HUES48 (cell line): Measurements from ENCODE around the gene CYBC1.

Experiments
- H3K27ac ChIP-seq: one replicate; pipeline ENCODE4 v1.7.0; 2013; ENCODE audit warnings: low read depth, low read length, inconsistent platforms
- H3K27me3 ChIP-seq: 2 replicates; pipeline ENCODE4 v1.6.1; 2013; ENCODE audit warnings: mild to moderate bottlenecking, low read length; ENCODE audit not compliant: control insufficient read depth, insufficient read depth
- H3K36me3 ChIP-seq: 2 replicates; pipeline ENCODE4 v1.6.1; 2013; ENCODE audit warnings: low read length; ENCODE audit not compliant: control insufficient read depth, insufficient read depth
- H3K4me1 ChIP-seq: 2 replicates; pipeline ENCODE4 v1.6.1; 2013; ENCODE audit warnings: mild to moderate bottlenecking, low read length; ENCODE audit not compliant: control insufficient read depth, insufficient read depth
- H3K4me3 ChIP-seq: 2 replicates; pipeline ENCODE4 v1.5.1; 2013; ENCODE audit warnings: mild to moderate bottlenecking, low read depth, low read length
- H3K9ac ChIP-seq: 2 replicates; pipeline ENCODE4 v1.6.1; 2013; ENCODE audit warnings: mild to moderate bottlenecking, low read depth, low read length, moderate library complexity
- H3K9me3 ChIP-seq: 2 replicates; pipeline ENCODE4 v1.6.1; 2013; ENCODE audit warnings: low read length; ENCODE audit not compliant: control insufficient read depth, insufficient read depth

Gene CYBC1

DNA sequence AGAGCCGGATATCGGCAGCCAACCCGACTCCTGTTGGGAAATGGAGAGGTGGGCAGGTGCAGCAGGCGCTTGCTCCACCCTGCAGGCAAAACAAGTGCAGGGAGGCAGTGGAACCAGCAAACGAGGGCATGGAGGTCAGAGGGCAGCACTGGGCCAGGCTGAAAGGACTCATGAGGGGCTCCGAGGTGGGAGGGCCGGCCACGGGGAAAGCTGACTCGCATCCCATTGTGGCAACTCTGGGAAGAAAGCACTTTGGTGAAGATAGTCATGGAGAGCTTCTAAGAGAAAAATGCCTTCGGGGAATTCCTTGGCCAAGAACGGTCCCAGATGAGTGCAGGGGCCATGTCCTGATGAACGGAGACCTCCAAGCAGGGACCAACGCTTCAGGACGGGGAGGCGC, 4.4 kb downstream of the CYBC1 start:
- H3K9me3 ChIP-seq: no peaks in the 10 kb centered on the region
- H3K4me3 ChIP-seq: no peak overlapping the region
- H3K27me3 ChIP-seq: no peaks in the 10 kb centered on the region
- peaks cover 42% of the 10 kb centered on the region for H3K36me3 ChIP-seq
- no peak overlapping the region for H3K9ac ChIP-seq
- 0 out of 2 replicates have a peak, but pooled peaks cover 6% of the 10 kb centered on the region for H3K4me1 ChIP-seq
- no peak overlapping the region for H3K27ac ChIP-seq

DNA sequence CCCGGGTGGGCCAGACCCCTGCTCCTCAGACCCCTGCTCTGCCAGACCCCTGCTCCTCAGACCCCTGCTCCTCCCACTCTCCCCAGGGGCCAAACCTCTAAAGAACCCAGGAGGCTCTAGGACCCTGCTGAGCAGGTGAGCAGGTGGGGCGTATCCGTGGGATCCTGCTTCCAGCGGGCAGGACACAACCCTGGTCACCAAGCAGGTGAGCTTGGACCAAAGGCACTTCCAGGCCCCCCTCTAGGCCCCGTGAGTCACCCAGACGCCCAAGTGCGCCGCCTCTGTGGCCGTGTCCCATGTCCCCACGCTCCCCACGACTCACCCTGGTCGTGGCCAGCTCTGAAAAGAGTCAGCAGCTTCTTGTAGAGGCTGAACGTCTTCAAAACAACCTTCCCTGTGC, 5.0 kb downstream of the CYBC1 start:
- Histone ChIP-seq H3K27ac (no peak overlapping the region), H3K36me3 (peaks cover 42% of the 10 kb centered on the region), H3K9me3 (no peaks in the 10 kb centered on the region), H3K9ac (no peak overlapping the region), H3K4me1 (peaks cover 8% of the 10 kb centered on the region; the same call in 1 of the 2 replicates), H3K27me3 (no peaks in the 10 kb centered on the region), H3K4me3 (no peak overlapping the region)

DNA sequence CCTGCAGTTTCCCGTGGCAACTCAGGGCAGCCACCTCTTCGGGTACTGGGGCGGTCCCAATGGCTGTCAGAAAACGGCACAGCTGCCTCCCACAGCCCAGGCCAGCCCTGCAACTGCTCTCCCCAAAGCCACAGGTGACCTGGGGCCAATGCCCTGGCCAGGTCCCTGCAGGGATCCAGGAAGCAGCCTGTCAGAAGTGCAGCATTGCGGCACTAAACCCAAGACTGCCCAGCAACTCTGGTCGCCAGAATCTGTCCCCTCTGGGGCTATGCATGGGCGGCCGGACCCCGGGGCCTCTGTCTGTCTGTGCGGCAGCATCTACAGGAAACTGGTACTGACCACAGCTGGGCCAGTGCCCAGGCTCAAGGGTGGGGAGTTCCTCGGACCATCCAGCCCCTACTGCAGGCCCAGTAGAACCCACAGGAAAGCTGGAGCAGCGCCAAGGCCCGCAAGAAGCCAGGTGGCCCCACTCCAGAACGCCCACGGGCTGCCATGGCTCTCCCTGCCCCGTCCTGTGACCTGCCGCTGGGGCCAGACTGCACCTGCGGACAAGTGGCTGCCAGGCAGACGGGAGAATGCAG, 5.5 kb downstream of the CYBC1 start:
- Histone ChIP-seq H3K27me3 (no peaks in the 10 kb centered on the region), H3K27ac (no peak overlapping the region), H3K36me3 (peaks cover 42% of the 10 kb centered on the region), H3K4me1 (peaks cover 12% of the 10 kb centered on the region; the same call in 1 of the 2 replicates), H3K9ac (no peak overlapping the region), H3K9me3 (no peaks in the 10 kb centered on the region), H3K4me3 (no peak overlapping the region)

DNA sequence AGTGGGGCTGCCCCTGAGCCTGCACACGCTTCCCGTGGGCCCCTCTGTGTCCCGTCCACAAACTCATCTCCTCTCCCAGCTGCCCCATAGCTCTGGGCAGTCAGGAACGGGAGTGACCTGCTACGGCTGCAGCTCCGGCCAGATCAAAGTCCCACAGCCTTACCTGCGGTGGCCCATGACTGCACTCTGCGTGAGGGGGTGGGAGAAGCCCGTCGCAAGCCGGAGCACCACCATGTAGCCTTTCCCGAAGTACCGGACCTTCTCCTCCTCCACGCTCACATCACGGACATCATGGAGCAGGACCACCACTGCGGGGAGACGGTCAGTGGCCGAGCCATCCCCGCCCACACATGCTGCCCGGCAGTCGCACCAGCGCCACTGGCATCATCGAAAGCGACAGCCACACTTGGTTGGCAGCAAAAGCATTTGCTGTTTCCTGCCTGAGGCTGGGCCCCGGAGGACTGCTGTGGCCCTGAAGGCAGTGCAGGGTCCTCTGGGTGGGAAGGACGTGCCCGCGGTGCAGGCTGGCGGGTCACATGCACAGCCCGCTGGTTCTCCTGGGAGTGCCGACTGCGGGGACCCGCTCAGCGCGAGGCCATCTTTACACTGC, 6.2 kb downstream of the CYBC1 start:
- Histone ChIP-seq H3K36me3 (peaks cover 42% of the 10 kb centered on the region), H3K27ac (no peak overlapping the region)

DNA sequence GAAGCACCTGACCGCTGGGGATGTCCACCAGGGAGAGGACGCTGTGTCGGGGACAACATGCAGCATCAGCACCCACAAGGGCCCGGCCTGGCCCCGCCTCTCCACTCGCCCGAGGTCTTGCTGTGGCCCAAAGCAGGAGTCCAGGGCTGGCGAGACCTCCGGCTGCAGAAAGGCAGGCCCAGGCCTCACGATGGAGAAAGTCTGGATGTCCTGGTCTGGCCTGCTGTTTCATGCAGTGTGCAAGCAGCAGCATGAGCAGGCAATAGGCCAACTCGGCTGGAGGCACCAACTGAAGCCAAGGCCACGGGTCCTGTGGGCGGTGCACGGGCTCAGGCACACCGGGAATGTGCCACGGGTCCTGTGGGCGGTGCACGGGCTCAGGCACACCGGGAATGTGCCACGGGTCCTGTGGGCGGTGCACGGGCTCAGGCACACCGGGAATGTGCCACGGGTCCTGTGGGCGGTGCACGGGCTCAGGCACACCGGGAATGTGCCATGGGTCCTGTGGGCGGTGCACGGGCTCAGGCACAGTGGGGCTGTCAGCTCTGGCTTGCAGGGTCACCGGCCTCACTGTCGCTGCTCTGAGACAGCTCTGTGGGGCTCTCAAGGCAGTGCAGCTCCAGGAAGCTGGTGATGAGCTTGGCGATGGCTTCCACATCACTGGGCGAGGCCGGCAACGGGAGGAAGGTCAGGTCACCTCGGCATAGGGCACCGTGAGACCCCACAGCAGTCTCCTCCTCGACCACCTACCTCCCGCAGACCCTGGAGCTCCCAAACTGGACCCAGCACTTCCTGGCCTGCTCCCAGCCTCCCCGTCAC, 6.9 kb downstream of the CYBC1 start:
- Histone ChIP-seq H3K4me3 (no peak overlapping the region), H3K36me3 (peaks cover 42% of the 10 kb centered on the region), H3K27me3 (no peaks in the 10 kb centered on the region), H3K27ac (no peak overlapping the region), H3K4me1 (peaks cover 9% of the 10 kb centered on the region; the same call in 1 of the 2 replicates), H3K9ac (no peak overlapping the region), H3K9me3 (no peaks in the 10 kb centered on the region)

More for the DNA sequence above, 6.2 kb downstream of the CYBC1 start:
- Histone ChIP-seq H3K4me3 (no peak overlapping the region), H3K9me3 (no peaks in the 10 kb centered on the region), H3K9ac (no peak overlapping the region), H3K4me1 (peaks cover 9% of the 10 kb centered on the region; the same call in 1 of the 2 replicates), H3K27me3 (no peaks in the 10 kb centered on the region)

DNA sequence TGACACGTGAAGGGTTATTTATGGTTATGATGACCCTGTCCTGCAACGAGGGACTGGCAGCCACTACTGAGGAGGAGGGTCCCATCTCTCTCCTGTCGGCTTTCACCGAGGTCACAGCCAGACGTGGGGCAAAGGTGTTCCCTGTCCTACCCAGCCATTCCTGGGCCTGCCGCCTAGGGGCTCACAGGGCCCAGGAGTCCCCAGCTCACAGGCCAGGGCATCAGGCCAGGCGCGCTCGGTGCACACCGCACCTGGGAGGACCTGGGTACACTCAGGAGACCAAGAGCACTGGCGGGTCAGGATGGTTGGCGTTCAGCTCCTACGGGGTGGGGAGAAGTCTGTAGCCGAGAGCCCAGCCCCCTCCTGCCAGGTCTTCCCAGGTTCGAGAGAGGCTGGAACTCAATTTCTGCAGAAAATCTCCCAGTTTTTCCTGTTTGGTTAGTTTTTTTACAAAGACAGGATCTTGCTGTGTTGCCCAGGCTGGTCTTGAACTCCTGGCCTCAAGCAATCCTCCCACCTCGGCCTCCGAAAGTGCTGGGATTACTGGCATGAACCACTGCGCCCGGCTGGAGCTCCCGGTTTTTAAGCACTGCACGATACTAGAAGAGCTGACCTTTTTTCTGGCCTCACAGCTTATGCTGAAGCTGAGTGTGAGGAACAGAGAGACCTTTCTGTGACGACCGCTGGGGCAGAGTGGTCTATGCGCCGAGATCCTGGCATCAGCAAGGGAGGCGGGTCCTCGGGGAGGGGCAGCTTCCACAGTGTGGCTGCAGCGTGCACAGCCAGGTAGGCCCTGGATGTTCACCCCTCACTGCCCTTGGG, 7.7 kb downstream of the CYBC1 start:
- Histone ChIP-seq H3K27ac (no peak overlapping the region), H3K4me3 (no peak overlapping the region), H3K9me3 (no peaks in the 10 kb centered on the region), H3K36me3 (peaks cover 39% of the 10 kb centered on the region), H3K4me1 (peaks cover 9% of the 10 kb centered on the region; the same call in 1 of the 2 replicates), H3K9ac (no peak overlapping the region; the same call in 1 of the 2 replicates), H3K27me3 (no peaks in the 10 kb centered on the region)

DNA sequence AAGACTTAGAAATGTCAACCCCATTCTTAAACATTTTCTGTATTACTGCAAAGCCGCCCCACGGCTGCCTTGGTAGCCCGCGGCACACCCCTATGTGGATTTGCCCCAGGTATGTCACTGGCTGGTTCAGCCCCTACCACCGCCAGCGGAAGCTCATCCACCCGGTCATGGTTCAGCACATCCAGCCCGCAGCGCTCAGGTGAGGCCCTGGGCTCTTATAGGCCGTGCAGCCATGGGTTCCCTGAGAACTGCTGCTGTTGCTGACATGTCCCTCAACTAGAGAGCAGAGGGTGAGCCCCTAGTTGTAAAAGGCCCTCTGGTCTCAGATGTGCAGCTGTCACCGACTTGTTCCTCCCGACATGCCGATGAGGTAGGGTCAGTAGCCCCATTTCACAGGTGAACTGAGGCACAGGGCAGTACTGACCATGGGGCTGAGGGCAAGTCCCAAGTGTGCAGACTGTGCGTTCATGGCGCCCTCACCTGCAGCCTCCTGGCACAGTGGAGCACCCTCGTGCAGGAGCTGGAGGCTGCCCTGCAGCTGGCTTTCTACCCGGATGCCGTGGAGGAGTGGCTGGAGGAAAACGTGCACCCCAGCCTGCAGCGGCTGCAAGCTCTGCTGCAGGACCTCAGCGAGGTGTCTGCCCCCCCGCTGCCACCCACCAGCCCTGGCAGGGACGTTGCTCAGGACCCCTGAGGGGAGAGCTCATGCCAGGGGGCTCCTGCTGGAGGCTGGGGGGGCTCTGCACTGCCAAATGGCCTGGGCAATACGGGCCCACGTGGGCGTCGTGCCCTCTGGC, 8.7 kb downstream of the CYBC1 start:
- Histone ChIP-seq H3K36me3 (peaks cover 41% of the 10 kb centered on the region), H3K9me3 (no peaks in the 10 kb centered on the region), H3K27me3 (no peaks in the 10 kb centered on the region), H3K4me1 (peaks cover 9% of the 10 kb centered on the region; the same call in 1 of the 2 replicates), H3K27ac (no peak overlapping the region), H3K9ac (no peak overlapping the region), H3K4me3 (no peak overlapping the region)

DNA sequence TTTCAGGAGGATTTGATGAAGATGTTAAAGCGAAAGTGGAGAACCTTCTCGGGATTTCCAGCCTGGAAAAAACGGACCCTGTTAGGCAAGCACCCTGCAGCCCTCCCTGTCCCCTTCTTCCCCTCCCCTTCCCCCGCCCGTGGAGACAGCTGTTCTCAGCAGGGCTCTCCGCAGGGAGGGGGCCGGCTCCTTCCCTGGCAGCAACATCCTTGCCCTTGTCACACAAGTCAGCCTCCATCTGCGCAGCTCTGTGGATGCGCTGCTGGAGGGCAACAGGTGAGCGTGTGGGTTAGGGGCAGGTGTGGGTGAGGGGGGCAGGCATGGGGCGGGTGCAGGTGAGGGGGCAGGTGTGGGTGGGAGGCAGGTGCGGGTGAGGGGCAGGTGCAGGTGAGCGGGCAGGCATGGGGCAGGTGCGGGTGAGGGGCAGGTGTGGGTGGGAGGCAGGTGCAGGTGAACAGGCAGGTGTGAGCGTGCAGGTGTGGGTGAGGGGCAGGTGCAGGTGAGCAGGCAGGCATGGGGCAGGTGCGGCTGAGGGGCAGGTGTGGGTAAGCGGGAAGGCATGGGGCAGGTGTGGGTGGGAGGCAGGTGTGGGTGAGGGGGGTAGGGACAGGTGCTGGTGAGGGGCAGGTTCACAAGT, 9.4 kb downstream of the CYBC1 start:
- no peak overlapping the region for H3K4me3 ChIP-seq
- H3K27ac ChIP-seq: no peak overlapping the region
- H3K27me3 ChIP-seq: no peaks in the 10 kb centered on the region
- peaks cover 41% of the 10 kb centered on the region for H3K36me3 ChIP-seq
- H3K9me3 ChIP-seq: no peaks in the 10 kb centered on the region
- H3K4me1 ChIP-seq: peaks cover 9% of the 10 kb centered on the region; the same call in 1 of the 2 replicates
- H3K9ac ChIP-seq: no peak overlapping the region

DNA sequence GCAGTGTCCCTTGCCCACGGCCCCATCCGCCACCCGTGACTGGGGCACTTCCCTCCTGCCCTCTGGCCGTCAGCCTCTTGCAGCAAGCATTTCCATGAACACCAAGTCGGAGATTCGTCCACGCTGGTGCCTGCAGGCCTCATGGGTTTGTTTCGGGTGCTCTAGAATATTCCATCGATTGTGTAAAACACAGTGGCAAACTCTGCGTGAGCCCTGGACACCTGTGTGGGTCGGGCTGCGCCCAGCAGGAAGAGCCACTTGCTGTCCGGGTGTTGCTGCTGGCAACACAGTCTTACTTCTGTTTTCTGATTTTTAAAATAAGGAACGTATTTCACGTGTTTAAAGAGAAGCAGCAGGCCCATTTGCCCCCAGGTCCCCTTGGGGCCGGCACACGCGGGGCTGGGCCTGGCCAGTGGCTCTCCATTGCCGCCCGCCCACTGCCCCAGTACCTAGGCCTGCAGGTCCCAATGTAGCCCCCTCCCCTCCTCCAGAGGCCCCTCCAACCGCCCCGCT, 10.0 kb downstream of the CYBC1 start:
- Histone ChIP-seq H3K9ac (no peak overlapping the region), H3K9me3 (no peaks in the 10 kb centered on the region), H3K4me1 (peaks cover 9% of the 10 kb centered on the region; the same call in 1 of the 2 replicates), H3K36me3 (peaks cover 35% of the 10 kb centered on the region), H3K4me3 (no peak overlapping the region), H3K27ac (peak overlapping the region; percentile 42), H3K27me3 (no peaks in the 10 kb centered on the region)
